Testis (tissue), 2 donors: ENCODE measurements around the gene TMEM9.

ENCODE experiments used
- POLR2A ChIP-seq: fragments of 450-650 bp; IDR thresholded peaks from one replicate; pipeline ENCODE4 v1.6.1; 2017; ENCODE audit warnings: antibody characterized with exemption, mild to moderate bottlenecking, moderate library complexity
- TF ChIP-seq, protein P1 (sequence below), 3 experiments: fragments of 450-650 bp in 2 of 3; fragments of 200-600 bp in 1 of 3; sonication (generic) in 1 of 3; IDR thresholded peaks; one replicate each; pipeline ENCODE4 v1.5.1; 2016 to 2019; ENCODE audit warnings: antibody characterized with exemption in 3 of 3, mild to moderate bottlenecking in 2 of 3, moderate library complexity in 1 of 3

DNA sequence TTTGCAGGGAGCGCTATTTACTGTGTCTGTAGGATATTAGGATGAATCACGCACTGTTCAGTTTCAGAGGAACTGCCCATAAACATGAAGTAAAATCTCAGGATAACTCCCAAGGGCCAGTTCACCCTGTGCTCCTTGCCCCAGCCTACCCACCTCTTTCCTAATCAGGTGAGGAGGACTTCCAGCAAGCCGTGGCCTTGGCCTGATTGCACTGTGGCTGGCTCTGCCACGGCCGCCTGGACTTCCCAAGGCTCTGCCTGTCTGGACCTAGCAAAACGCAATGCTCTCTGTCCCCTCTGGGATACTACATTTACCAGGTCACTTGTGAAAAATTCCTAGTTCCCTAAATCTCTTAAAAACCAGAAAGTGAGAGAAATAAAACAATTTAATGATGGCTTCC, 19.9 kb downstream of the TMEM9 start:
- TF ChIP-seq, protein P1, sequence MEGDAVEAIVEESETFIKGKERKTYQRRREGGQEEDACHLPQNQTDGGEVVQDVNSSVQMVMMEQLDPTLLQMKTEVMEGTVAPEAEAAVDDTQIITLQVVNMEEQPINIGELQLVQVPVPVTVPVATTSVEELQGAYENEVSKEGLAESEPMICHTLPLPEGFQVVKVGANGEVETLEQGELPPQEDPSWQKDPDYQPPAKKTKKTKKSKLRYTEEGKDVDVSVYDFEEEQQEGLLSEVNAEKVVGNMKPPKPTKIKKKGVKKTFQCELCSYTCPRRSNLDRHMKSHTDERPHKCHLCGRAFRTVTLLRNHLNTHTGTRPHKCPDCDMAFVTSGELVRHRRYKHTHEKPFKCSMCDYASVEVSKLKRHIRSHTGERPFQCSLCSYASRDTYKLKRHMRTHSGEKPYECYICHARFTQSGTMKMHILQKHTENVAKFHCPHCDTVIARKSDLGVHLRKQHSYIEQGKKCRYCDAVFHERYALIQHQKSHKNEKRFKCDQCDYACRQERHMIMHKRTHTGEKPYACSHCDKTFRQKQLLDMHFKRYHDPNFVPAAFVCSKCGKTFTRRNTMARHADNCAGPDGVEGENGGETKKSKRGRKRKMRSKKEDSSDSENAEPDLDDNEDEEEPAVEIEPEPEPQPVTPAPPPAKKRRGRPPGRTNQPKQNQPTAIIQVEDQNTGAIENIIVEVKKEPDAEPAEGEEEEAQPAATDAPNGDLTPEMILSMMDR (IDR thresholded peaks at IDR 0.05), result no peak
- no peak for TF ChIP-seq POLR2A
